Heart right ventricle (tissue), 16 donors: Measurements from ENCODE around the gene DLGAP1. TPM values are rescaled to one million over a fixed set of nuclear protein-coding genes. Genes with fewer than 3 reads are reported as not detected.
A peak's percentile ranks its signal among the peaks of the same experiment; 100 is the strongest.
"Not testable (repeated sequence)": the region's sequence is repeated elsewhere in the genome, so short reads cannot be mapped to it uniquely, and the experiment has no call there.

Source experiments
- ATAC-seq, 8 donors: fragments of 200-7000 bp; cut with Tn5 transposase; one replicate each; pipeline ENCODE4 v1.9.1; 2020; ENCODE audit warnings: mild to moderate bottlenecking in 8 of 8, moderate library complexity in 8 of 8, moderate number of reproducible peaks in 1 of 8
- DNase-seq, 2 donors: peaks; one replicate each; pipeline ENCODE4 v3.0.0-alpha.2; 2020
- H3K27ac ChIP-seq, 10 donors: fragments of 200-600 bp; sonication (generic) in 2 of 10; one replicate each; pipeline versions ENCODE4 v1.5.0 to v1.8.0; 2020 to 2022; ENCODE audit warnings: mild to moderate bottlenecking in 3 of 10
- H3K27me3 ChIP-seq, 7 donors: fragments of 200-600 bp; one replicate each; pipeline ENCODE4 v1.8.0; 2021 to 2022; ENCODE audit warnings: mild to moderate bottlenecking in 2 of 7
- H3K36me3 ChIP-seq, 9 donors: fragments of 200-600 bp; sonication (generic) in 1 of 9; one replicate each; pipeline versions ENCODE4 v1.5.0 to v1.8.0; 2020 to 2022; ENCODE audit warnings: mild to moderate bottlenecking in 2 of 9
- H3K4me1 ChIP-seq, 9 donors: fragments of 200-600 bp; sonication (generic) in 1 of 9; one replicate each; pipeline versions ENCODE4 v1.5.0 to v1.8.0; 2020 to 2022; ENCODE audit warnings: mild to moderate bottlenecking in 4 of 9
- H3K4me3 ChIP-seq, 10 donors: fragments of 200-600 bp; sonication (generic) in 2 of 10; one replicate each; pipeline versions ENCODE4 v1.5.0 to v1.8.0; 2020 to 2022; ENCODE audit warnings: mild to moderate bottlenecking in 7 of 10, moderate library complexity in 2 of 10
- H3K9me3 ChIP-seq, 11 donors: fragments of 200-600 bp in 10 of 11; sonication (generic) in 2 of 11; one replicate each; pipeline versions ENCODE4 v1.5.0 to v1.8.0; 2013 to 2022; ENCODE audit warnings: mild to moderate bottlenecking in 2 of 11, control low read depth in 1 of 11, moderate library complexity in 1 of 11
- WGBS, 2 donors: extraction: QIAGEN DNeasy Blood & Tissue Kit; methylation state at CpG; one replicate each; pipeline ENCODE4 v1.1.7; 2013; ENCODE audit warnings: inconsistent platforms in 1 of 2; 5-methylcytosine and 5-hydroxymethylcytosine counted together
- intact Hi-C, 10 donors: fragments of 100-400 bp; cut with DNase I; formaldehyde crosslinking; loops; one replicate each; pipeline versions ENCODE4 v1.11.1 to v1.14.2; 2022
- polyA plus RNA-seq, 2 donors: library from polyadenylated mRNA; stranded (reverse); fragments of 200-250 nt; gene quantifications; one replicate each; pipeline ENCODE4 v1.2.3, GENCODE V29; 2013
- total RNA-seq, 10 donors: library from RNA; stranded (reverse); fragmentation: NEBNext Ultra II Directional in 3 of 10; extraction: Animal tissue kit (Norgen Biotek cat#: 25700) in 3 of 10; gene quantifications; one replicate each; pipeline versions ENCODE4 v1.2.1 to v1.2.4, GENCODE V29; 2021 to 2023
- TF ChIP-seq, protein P1 (sequence below), 9 donors: fragments of 200-600 bp; sonication (generic) in 2 of 9; IDR thresholded peaks; one replicate each; pipeline versions ENCODE4 v1.5.0 to v1.8.0; 2021 to 2022; ENCODE audit warnings: antibody characterized with exemption in 9 of 9, mild to moderate bottlenecking in 5 of 9, moderate library complexity in 1 of 9
- donor health status: Arrhythmogenic right ventricular cardiomyopathy.
- donor health status: ischemic (EF 13 %, LVEDD 7.1; RV severe dilation, severe dysfunction).
- donor health status: healthy with polysubstance abuse.
- donor health status: DM: no; HTN: yes; CAD: no.
- donor health status: DM: no; HTN: no; CAD: no.
- donor health status: ischemic (EF 25% LVEDD 6.9; RV normal size, moderate dysfunction).
- donor health status: ischemic (EF 25% LVEDD 5.7; RV mildly dilated, moderate dysfunction).
- donor health status: healthy.
- donor health status: DM: yes; HTN: yes; CAD: no.
- donor health status: Ischemic cardiomyopathy.
- donor health status: ischemic (EF 35%, LVEDD 5.7; RV mildly dilated, moderate dysfunction).
- donor health status: nonischemic (EF 11% LVEDD 7.7; RV severe dilation, severe dysfunction).
- donor health status: DM: yes; HTN: yes; CAD: no.
- donor health status: PGD.
- donor health status: ischemic (EF 29% LVEDD 5.4; RV normal size, mild dysfunction).
- donor health status: nonischemic (EF 23%, LVEDD 6.1; RV moderate dilation, normal function).

The DLGAP1 gene
- total and polyA plus RNA-seq, 12 donors = 0.07 to 7.2 (median 1.0) TPM; not detected in 2

DNA sequence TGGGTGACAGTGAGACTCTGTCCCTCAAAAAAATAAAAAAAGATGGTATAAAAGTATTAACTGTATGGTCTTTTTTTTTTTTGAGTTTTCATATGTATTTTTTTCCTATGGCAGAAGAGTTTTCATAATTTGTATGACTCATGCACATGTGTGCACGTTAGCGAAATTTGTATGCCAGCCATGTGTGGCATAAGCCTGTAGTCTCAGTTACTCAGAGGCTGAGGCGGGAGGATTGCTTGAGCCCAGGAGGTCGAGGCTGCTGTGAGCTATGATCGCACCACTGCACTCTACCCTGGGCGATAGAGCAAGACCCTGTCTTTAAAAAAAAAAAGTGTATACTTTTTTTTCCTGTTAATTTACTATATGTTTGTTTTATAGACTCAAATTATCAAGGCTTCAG, 844.3 kb downstream of the DLGAP1 start:
- H3K36me3 ChIP-seq = no peaks in the 10 kb centered on the region
- no peaks in the 10 kb centered on the region for H3K27me3 ChIP-seq
- TF ChIP-seq, protein P1, sequence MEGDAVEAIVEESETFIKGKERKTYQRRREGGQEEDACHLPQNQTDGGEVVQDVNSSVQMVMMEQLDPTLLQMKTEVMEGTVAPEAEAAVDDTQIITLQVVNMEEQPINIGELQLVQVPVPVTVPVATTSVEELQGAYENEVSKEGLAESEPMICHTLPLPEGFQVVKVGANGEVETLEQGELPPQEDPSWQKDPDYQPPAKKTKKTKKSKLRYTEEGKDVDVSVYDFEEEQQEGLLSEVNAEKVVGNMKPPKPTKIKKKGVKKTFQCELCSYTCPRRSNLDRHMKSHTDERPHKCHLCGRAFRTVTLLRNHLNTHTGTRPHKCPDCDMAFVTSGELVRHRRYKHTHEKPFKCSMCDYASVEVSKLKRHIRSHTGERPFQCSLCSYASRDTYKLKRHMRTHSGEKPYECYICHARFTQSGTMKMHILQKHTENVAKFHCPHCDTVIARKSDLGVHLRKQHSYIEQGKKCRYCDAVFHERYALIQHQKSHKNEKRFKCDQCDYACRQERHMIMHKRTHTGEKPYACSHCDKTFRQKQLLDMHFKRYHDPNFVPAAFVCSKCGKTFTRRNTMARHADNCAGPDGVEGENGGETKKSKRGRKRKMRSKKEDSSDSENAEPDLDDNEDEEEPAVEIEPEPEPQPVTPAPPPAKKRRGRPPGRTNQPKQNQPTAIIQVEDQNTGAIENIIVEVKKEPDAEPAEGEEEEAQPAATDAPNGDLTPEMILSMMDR (IDR thresholded peaks at IDR 0.05) = no peak
- WGBS, 2 donors = 92 to 96% methylated on average over 6 of the region's 6 CpGs
- intact Hi-C loops = no loop called here
- H3K4me3 ChIP-seq = no peak overlapping the region
- no peak overlapping the region for H3K27ac ChIP-seq
- DNase-seq (no peak), ATAC-seq (no peak)
- peaks cover 0 to 13% (median 3%) of the 10 kb centered on the region in 9 donors for H3K4me1 ChIP-seq
- no peaks in the 10 kb centered on the region for H3K9me3 ChIP-seq

DNA sequence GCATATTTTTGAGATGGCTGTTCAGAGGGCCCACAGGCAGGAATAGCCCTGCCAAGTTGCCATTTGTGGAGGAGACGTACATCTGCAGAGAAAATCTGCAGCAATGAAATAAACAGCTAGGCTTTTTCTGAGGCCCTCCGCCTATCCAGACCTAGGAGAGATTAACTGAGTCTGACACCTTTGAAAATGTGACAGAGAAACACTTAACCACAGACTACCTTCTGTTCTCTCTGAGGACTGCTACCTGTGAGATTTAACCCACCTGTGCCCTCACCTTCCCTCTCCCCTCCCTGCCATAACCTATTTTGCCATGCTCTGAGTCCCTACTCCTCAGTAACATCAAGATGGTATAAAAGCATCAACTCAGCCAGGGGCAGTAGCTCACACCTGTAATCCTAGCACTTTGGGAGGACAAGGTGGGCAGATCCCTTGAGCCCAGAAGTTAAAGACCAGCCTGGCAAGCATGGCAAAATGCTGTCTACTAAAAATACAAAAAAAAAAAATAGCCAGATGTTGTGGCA, 844.9 kb downstream of the DLGAP1 start:
- H3K9me3 ChIP-seq = no peaks in the 10 kb centered on the region
- peaks cover 0 to 19% (median 9%) of the 10 kb centered on the region in 9 donors for H3K4me1 ChIP-seq
- TF ChIP-seq, protein P1 (IDR thresholded peaks at IDR 0.05) = no peak
- H3K27me3 ChIP-seq = no peaks in the 10 kb centered on the region
- intact Hi-C loops = no loop called here
- no peak for DNase-seq
- no peaks in the 10 kb centered on the region for H3K36me3 ChIP-seq
- ATAC-seq = no peak
- H3K27ac ChIP-seq = no peak overlapping the region
- WGBS, 2 donors = 85 to 93% methylated on average over 2 of the region's 2 CpGs
- H3K4me3 ChIP-seq = no peak overlapping the region

DNA sequence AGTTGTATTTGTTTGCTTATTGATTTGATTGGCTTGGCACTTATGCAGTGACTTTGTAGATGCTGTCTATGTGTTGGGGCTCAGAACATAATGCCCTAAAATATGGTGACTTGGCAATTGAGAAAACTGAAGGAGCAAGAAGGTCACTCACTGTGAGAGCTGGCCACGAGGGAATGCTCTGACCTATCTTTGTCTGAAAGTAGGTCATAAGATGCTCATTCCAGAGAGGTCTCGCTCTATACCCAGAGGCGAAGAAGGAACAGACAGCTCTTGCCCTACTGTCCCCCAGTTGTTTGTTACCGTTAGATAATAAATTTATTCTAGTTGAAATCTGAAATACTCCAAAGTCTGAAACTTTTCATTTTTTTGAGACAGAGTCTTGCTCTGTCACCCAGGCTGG, 846.6 kb downstream of the DLGAP1 start:
- TF ChIP-seq, protein P1 (IDR thresholded peaks at IDR 0.05) = no peak
- intact Hi-C loops = no loop called here
- ATAC-seq (no peak), DNase-seq (no peak)
- Histone ChIP-seq H3K36me3 (no peaks in the 10 kb centered on the region), H3K4me1 (peaks cover 15 to 37% (median 25%) of the 10 kb centered on the region in 9 donors), H3K27me3 (no peaks in the 10 kb centered on the region), H3K4me3 (no peak overlapping the region), H3K9me3 (no peaks in the 10 kb centered on the region), H3K27ac (no peak overlapping the region)
- 74 to 84% methylated on average over 4 of the region's 4 CpGs for WGBS, 2 donors

DNA sequence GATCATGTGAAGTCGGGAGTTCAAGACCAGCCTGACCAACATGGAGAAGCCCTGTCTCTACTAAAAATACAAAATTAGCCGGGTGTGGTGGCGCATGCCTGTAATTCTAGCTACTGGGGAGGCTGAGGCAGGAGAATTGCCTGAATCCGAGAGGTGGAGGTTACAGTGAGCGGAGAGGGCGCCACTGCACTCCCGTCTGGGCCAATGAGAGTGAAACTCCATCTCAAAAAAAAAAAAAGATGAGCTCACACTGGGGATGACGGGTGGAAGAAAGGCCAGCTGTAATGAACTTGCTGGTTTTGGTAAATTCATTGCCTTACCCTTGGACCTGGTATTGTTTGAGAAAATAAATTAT, 847.0 kb downstream of the DLGAP1 start:
- intact Hi-C loops, H3K9me3 ChIP-seq, H3K27me3 ChIP-seq, ATAC-seq, DNase-seq, H3K36me3 ChIP-seq, H3K4me3 ChIP-seq: not testable (repeated sequence)
- H3K27ac ChIP-seq = peak overlapping the region in 1 of 10 donors; percentile 88
- WGBS, 2 donors = 85 to 86% methylated on average over 8 of the region's 8 CpGs
- peaks cover 15 to 41% (median 27%) of the 10 kb centered on the region in 9 donors for H3K4me1 ChIP-seq

DNA sequence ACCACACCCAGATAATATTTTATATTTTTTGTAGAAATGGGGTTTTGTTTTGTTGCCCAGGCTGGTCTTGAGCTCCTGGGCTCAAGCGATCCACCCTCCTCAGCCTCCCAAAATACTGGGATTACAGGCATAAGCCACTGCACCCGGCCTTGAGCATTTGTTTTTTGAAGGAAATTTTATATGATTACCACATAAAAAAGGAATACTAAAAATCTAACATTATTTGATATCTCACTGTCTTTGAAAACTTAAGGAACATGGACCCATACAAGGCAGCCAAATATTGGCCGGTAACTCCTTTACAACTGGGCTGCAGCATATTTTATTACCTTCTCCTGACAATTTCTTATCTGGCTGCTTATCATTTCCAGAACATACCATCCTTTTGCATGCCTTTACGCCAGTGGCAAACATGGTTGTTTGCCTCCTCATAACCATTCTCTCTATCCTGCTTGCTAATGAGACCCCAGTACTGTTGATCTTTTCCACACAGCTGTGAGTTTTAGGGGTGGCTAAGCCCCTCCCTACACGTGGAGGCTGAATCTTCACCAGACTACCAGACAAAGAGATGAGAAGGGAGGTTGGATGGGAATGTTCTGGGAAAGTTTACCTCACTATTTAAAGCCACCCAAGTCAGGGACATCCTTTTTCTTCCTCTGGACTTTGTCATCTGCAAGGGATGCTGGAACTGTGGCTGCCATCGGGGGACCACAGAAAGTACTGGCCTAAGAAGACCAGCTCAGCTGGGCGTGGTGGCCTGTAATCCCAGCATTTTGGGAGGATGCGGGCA, 847.6 kb downstream of the DLGAP1 start:
- Histone ChIP-seq H3K27me3 (no peaks in the 10 kb centered on the region), H3K4me1 (peaks cover 15 to 47% (median 29%) of the 10 kb centered on the region in 9 donors), H3K27ac (peak overlapping the region in 5 of 10 donors; percentile 22 to 92 (median 89)), H3K9me3 (no peaks in the 10 kb centered on the region), H3K4me3 (no peak overlapping the region), H3K36me3 (no peaks in the 10 kb centered on the region)
- DNase-seq = no peak
- no peak for ATAC-seq
- WGBS, 2 donors = 86 to 90% methylated on average over 8 of the region's 8 CpGs
- TF ChIP-seq, protein P1 (IDR thresholded peaks at IDR 0.05) = no peak
- intact Hi-C loops = no loop called here

DNA sequence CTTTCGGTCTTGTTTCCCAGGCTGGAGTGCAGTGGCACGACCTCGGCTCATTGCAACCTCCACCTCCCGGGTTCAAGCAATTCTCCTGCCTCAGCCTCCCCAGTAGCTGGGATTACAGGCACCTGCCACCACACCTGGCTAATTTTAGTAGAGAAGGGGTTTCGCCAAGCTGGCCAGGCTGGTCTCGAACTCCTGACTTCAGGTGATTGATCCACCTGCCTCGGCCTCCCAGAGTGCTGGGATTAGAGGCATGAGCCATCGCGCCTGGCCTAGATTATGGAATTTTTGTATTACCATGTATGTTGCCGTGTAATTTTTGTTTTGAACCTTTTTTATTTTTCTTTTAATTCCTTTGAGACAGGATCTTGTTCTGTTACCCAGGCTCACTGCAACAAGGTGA, 848.2 kb downstream of the DLGAP1 start:
- intact Hi-C loops, H3K27me3 ChIP-seq, ATAC-seq, H3K9me3 ChIP-seq, DNase-seq, H3K4me3 ChIP-seq, H3K36me3 ChIP-seq: not testable (repeated sequence)
- Histone ChIP-seq H3K4me1 (peaks cover 15 to 51% (median 29%) of the 10 kb centered on the region in 9 donors), H3K27ac (peak overlapping the region in 7 of 10 donors; percentile 85 to 92 (median 89))
- 90 to 91% methylated on average over 10 of the region's 10 CpGs for WGBS, 2 donors
